Measurements from ENCODE around the gene EXOC1. TPM values are rescaled to one million over a fixed set of nuclear protein-coding genes. Genes with fewer than 3 reads are reported as not detected.

Gene EXOC1
- total RNA-seq, 1 experiment from 2014 or later = 12.0 TPM

GRCh38 chr4:55834086-55834795 lies 19.2 kb upstream of the EXOC1 start:
- TF ChIP-seq EZH2 (IDR thresholded peaks at IDR 0.05; ENCODE audit: borderline replicate concordance, low read depth, low read length, poor library complexity, severe bottlenecking) (no peak), CTCF (conservative IDR thresholded peaks at IDR 0.05; ENCODE audit: low read depth, low read length) (no peak)
- no peaks in the 10 kb centered on the region for H3K9me3 ChIP-seq (ENCODE audit: low read depth, low read length, poor library complexity, severe bottlenecking)
- no peak overlapping the region for H3K4me3 ChIP-seq (ENCODE audit: low read depth, low read length, poor library complexity, severe bottlenecking)
- H3K27me3 ChIP-seq (replicated peaks; ENCODE audit: insufficient read depth, low read depth, low read length, poor library complexity) = no peaks in the 10 kb centered on the region
- CTCF ChIA-PET = no interaction called here
- H3K27ac ChIP-seq (ENCODE audit: low read depth, low read length, poor library complexity, severe bottlenecking) = no peak overlapping the region
- DNase-seq (ENCODE audit: low spot score) = no peak
- intact Hi-C loops (cut with micrococcal nuclease; ENCODE audit: unreplicated experiment) = no loop called here
- H3K36me3 ChIP-seq (ENCODE audit: insufficient read depth, low read length, poor library complexity, severe bottlenecking) = no peaks in the 10 kb centered on the region
- POLR2A ChIA-PET (ENCODE audit: low non-redundant PET) = no interaction called here
- no TSS peak for BruUV-seq (replicated peaks)
- H3K4me1 ChIP-seq (ENCODE audit: insufficient read depth, low read length, poor library complexity, severe bottlenecking) = no peaks in the 10 kb centered on the region

GRCh38 chr4:55837903-55838302 lies 15.5 kb upstream of the EXOC1 start:
- H3K36me3 ChIP-seq (ENCODE audit: insufficient read depth, low read length, poor library complexity, severe bottlenecking) = no peaks in the 10 kb centered on the region
- POLR2A ChIA-PET (ENCODE audit: low non-redundant PET) = no interaction called here
- BruUV-seq (replicated peaks) = no TSS peak
- no peak overlapping the region for H3K4me3 ChIP-seq (ENCODE audit: low read depth, low read length, poor library complexity, severe bottlenecking)
- no peak for TF ChIP-seq CTCF (conservative IDR thresholded peaks at IDR 0.05; ENCODE audit: low read depth, low read length)
- no peak for TF ChIP-seq EZH2 (IDR thresholded peaks at IDR 0.05; ENCODE audit: borderline replicate concordance, low read depth, low read length, poor library complexity, severe bottlenecking)
- no peaks in the 10 kb centered on the region for H3K27me3 ChIP-seq (replicated peaks; ENCODE audit: insufficient read depth, low read depth, low read length, poor library complexity)
- intact Hi-C loops (cut with micrococcal nuclease; ENCODE audit: unreplicated experiment) = no loop called here
- CTCF ChIA-PET = no interaction called here
- no peaks in the 10 kb centered on the region for H3K9me3 ChIP-seq (ENCODE audit: low read depth, low read length, poor library complexity, severe bottlenecking)
- H3K4me1 ChIP-seq (ENCODE audit: insufficient read depth, low read length, poor library complexity, severe bottlenecking) = no peaks in the 10 kb centered on the region
- DNase-seq (ENCODE audit: low spot score) = no peak
- no peak overlapping the region for H3K27ac ChIP-seq (ENCODE audit: low read depth, low read length, poor library complexity, severe bottlenecking)

GRCh38 chr4:55838356-55838755 lies 15.1 kb upstream of the EXOC1 start:
- Histone ChIP-seq H3K9me3 (ENCODE audit: low read depth, low read length, poor library complexity, severe bottlenecking) (no peaks in the 10 kb centered on the region), H3K27me3 (replicated peaks; ENCODE audit: insufficient read depth, low read depth, low read length, poor library complexity) (no peaks in the 10 kb centered on the region), H3K27ac (ENCODE audit: low read depth, low read length, poor library complexity, severe bottlenecking) (no peak overlapping the region), H3K4me1 (ENCODE audit: insufficient read depth, low read length, poor library complexity, severe bottlenecking) (no peaks in the 10 kb centered on the region), H3K36me3 (ENCODE audit: insufficient read depth, low read length, poor library complexity, severe bottlenecking) (no peaks in the 10 kb centered on the region), H3K4me3 (ENCODE audit: low read depth, low read length, poor library complexity, severe bottlenecking) (no peak overlapping the region)
- intact Hi-C loops (cut with micrococcal nuclease; ENCODE audit: unreplicated experiment) = no loop called here
- no peak for TF ChIP-seq CTCF (conservative IDR thresholded peaks at IDR 0.05; ENCODE audit: low read depth, low read length)
- TF ChIP-seq EZH2 (IDR thresholded peaks at IDR 0.05; ENCODE audit: borderline replicate concordance, low read depth, low read length, poor library complexity, severe bottlenecking) = no peak
- no peak for DNase-seq (ENCODE audit: low spot score)
- POLR2A ChIA-PET (ENCODE audit: low non-redundant PET) = no interaction called here
- BruUV-seq (replicated peaks) = no TSS peak
- CTCF ChIA-PET = no interaction called here

Measured in A673 (cell line).